ENCODE data around the gene CCL27. TPM values are rescaled to one million over a fixed set of nuclear protein-coding genes. Genes with fewer than 3 reads are reported as not detected.
A peak's percentile ranks its signal among the peaks of the same experiment; 100 is the strongest.

Gene CCL27
- total RNA-seq, 1 donor from 2014 or later: not detected

GRCh38 chr9:34624475-34625185 is 37.8 kb downstream of the CCL27 start:
- no peak for DNase-seq

GRCh38 chr9:34623374-34624235 is 38.9 kb downstream of the CCL27 start:
- no peak for DNase-seq

- peak; percentile 96 for DNase-seq
Observed at GRCh38 chr9:34620061-34620994, 42.1 kb downstream of the CCL27 start, which contains the start of gene DCTN3. Gene DCTN3 (minus strand): TSS chr9:34620495. CDS start chr9:34620464, 31 bp downstream.

- DNase-seq: no peak
Observed at GRCh38 chr9:34615132-34615531, 47.3 kb downstream of the CCL27 start.

GRCh38 chr9:34612788-34613390 is 49.6 kb downstream of the CCL27 start:
- DNase-seq: peak; percentile 88

Other genes starting within 250 kb of the CCL27 start
- 9.2 and 14.7 TPM in 2 replicates for gene FAM219A, start 204.1 kb downstream of the CCL27 start, total RNA-seq
- gene DNAI1, start 203.9 kb downstream of the CCL27 start, total RNA-seq: not detected in 2 replicates
- gene ENHO, start 139.7 kb downstream of the CCL27 start, total RNA-seq: 0.42 TPM in 1 of 2 replicates, not detected in the other
- gene CNTFR, start 72.9 kb downstream of the CCL27 start, total RNA-seq: not detected in 2 replicates
- gene RPP25L, start 50.6 kb downstream of the CCL27 start, total RNA-seq: 21.4 and 31.8 TPM in 2 replicates
- 65.3 and 74.4 TPM in 2 replicates for gene DCTN3, start 42.2 kb downstream of the CCL27 start, total RNA-seq
- gene ARID3C, start 33.6 kb downstream of the CCL27 start, total RNA-seq: 0.09 and 0.51 TPM in 2 replicates
- 37.1 and 63.5 TPM in 2 replicates for gene SIGMAR1, start 24.9 kb downstream of the CCL27 start, total RNA-seq
- 36.8 and 45.3 TPM in 2 replicates for gene GALT, start 16.0 kb downstream of the CCL27 start, total RNA-seq
- gene IL11RA, start 10.5 kb downstream of the CCL27 start, total RNA-seq: 7.0 and 10.4 TPM in 2 replicates
- not detected in 2 replicates for gene CCL19, start 28.6 kb upstream of the CCL27 start, total RNA-seq
- 1.4 and 2.5 TPM in 2 replicates for gene CCL21, start 47.5 kb upstream of the CCL27 start, total RNA-seq